HepG2 (cell line): ENCODE measurements around the gene IL17C. TPM values are rescaled to one million over a fixed set of nuclear protein-coding genes. Genes with fewer than 3 reads are reported as not detected.
A peak's percentile ranks its signal among the peaks of the same experiment; 100 is the strongest.

Source experiments
- ARID4A ChIP-seq: sonication (generic); formaldehyde crosslinking; IDR thresholded peaks from 2 replicates; pipeline ENCODE4 v1.5.0; 2020; ENCODE audit warnings: mild to moderate bottlenecking, missing genetic modification reagents, borderline replicate concordance
- CHD4 ChIP-seq: fragments of 200-600 bp; sonication (generic); IDR thresholded peaks from 2 replicates; pipeline ENCODE4 v1.7.0; 2017; ENCODE audit warnings: mild to moderate bottlenecking, low read length, borderline replicate concordance
- ETS1 ChIP-seq: sonication (generic); formaldehyde crosslinking; IDR thresholded peaks from 2 replicates; pipeline ENCODE4 v1.4.0; 2020; ENCODE audit warnings: missing genetic modification reagents
- KDM5A ChIP-seq: fragments of 200-600 bp; sonication (generic); IDR thresholded peaks from 2 replicates; pipeline ENCODE4 v1.7.0; 2018; ENCODE audit warnings: antibody characterized with exemption, mild to moderate bottlenecking, low read length, borderline replicate concordance
- MAFF ChIP-seq: IDR thresholded peaks from 2 replicates; pipeline ENCODE4 v1.6.1; 2011; ENCODE audit warnings: low read depth, low read length, improper control_type of control experiment
- MAFK ChIP-seq, 2 experiments: IDR thresholded peaks in 1 of 2; conservative IDR thresholded peaks in 1 of 2; 2 replicates each; pipeline ENCODE4 v1.6.1; 2011; ENCODE audit warnings: improper control_type of control experiment in 2 of 2, low read length in 2 of 2
- SPEN ChIP-seq: sonication (generic); formaldehyde crosslinking; IDR thresholded peaks from 2 replicates; pipeline ENCODE4 v1.5.1; 2020; ENCODE audit warnings: low read depth, mild to moderate bottlenecking, missing genetic modification reagents
- SRSF1 ChIP-seq: fragments of 200-400 bp; formaldehyde crosslinking; optimal IDR thresholded peaks from 2 replicates; pipeline ENCODE3; 2017; ENCODE audit warnings: mild to moderate bottlenecking, low read depth, low read length, moderate library complexity
- ZNF136 ChIP-seq: sonication (generic); formaldehyde crosslinking; IDR thresholded peaks from 2 replicates; pipeline ENCODE4 v1.8.1; 2022; ENCODE audit warnings: low read depth, mild to moderate bottlenecking, moderate library complexity, missing genetic modification reagents
- ZNF232 ChIP-seq: sonication (generic); formaldehyde crosslinking; IDR thresholded peaks from 2 replicates; pipeline ENCODE4 v1.4.0; 2020; ENCODE audit warnings: missing genetic modification reagents, borderline replicate concordance
- ZNF530 ChIP-seq: sonication (generic); formaldehyde crosslinking; IDR thresholded peaks from 2 replicates; pipeline ENCODE4 v1.5.0; 2020; ENCODE audit warnings: low read depth, mild to moderate bottlenecking, missing genetic modification reagents
- ZNF605 ChIP-seq: sonication (generic); formaldehyde crosslinking; IDR thresholded peaks from 2 replicates; pipeline ENCODE4 v1.8.0; 2022; ENCODE audit warnings: mild to moderate bottlenecking, missing genetic modification reagents
- polyA plus RNA-seq, 8 experiments: library from polyadenylated mRNA; depleted of rRNA in 3 of 8; stranded (reverse) in 7 of 8; unstranded in 1 of 8; fragments of >200 nt; fragmentation: Illumina TruSeq in 4 of 8; extraction: Trizol in 4 of 8; gene quantifications; 2 replicates each; pipeline versions ENCODE4 v1.2.1 to v1.2.3, GENCODE V29; 2011 to 2016; ENCODE audit warnings: low read depth in 4 of 8, missing spikeins in 1 of 8, mixed read lengths in 1 of 8; ENCODE audit not compliant: insufficient read depth in 1 of 8
- total RNA-seq, 5 experiments: library from RNA; depleted of rRNA; stranded (reverse); fragments of >200 nt; fragmentation: Illumina TruSeq; extraction: Trizol; gene quantifications; 2 replicates each; pipeline ENCODE4 v1.2.3, GENCODE V29; 2016; ENCODE audit warnings: low read depth in 1 of 5
- TF ChIP-seq, protein P1 (sequence below): sonication (generic); formaldehyde crosslinking; IDR thresholded peaks from 2 replicates; pipeline ENCODE4 v1.5.0; 2020; ENCODE audit warnings: mild to moderate bottlenecking, missing genetic modification reagents
- TF ChIP-seq, protein P2 (sequence below): sonication (generic); formaldehyde crosslinking; IDR thresholded peaks from 2 replicates; pipeline ENCODE4 v1.8.1; 2022; ENCODE audit warnings: low read depth, mild to moderate bottlenecking, missing genetic modification reagents
- TF ChIP-seq, protein P3 (sequence below): sonication (generic); formaldehyde crosslinking; IDR thresholded peaks from 2 replicates; pipeline ENCODE4 v1.4.0; 2020; ENCODE audit warnings: missing genetic modification reagents

Gene IL17C
- total and polyA plus RNA-seq, 2 of the 13 experiments (the other 11 are each of a cell fraction or from before 2014, with no cell fraction given): not detected

GRCh38 chr16:88662843-88663606 lies 24.7 kb downstream of the IL17C start, which contains the start of gene MVD (continued):
- TF ChIP-seq, protein P1, sequence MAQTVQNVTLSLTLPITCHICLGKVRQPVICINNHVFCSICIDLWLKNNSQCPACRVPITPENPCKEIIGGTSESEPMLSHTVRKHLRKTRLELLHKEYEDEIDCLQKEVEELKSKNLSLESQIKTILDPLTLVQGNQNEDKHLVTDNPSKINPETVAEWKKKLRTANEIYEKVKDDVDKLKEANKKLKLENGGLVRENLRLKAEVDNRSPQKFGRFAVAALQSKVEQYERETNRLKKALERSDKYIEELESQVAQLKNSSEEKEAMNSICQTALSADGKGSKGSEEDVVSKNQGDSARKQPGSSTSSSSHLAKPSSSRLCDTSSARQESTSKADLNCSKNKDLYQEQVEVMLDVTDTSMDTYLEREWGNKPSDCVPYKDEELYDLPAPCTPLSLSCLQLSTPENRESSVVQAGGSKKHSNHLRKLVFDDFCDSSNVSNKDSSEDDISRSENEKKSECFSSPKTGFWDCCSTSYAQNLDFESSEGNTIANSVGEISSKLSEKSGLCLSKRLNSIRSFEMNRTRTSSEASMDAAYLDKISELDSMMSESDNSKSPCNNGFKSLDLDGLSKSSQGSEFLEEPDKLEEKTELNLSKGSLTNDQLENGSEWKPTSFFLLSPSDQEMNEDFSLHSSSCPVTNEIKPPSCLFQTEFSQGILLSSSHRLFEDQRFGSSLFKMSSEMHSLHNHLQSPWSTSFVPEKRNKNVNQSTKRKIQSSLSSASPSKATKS: no peak; the same call in 1 of the 2 replicates
- TF ChIP-seq ZNF232 (CRISPR knock-in tag) (peak; percentile 67), SRSF1 (peak; percentile 25), ZNF136 (CRISPR knock-in tag) (peak; percentile 98), MAFF (no peak), ZNF605 (peak; percentile 98), MAFK (conservative IDR thresholded peaks at IDR 0.05 in 1 of 2, IDR thresholded peaks at IDR 0.05 in 1 of 2; ENCODE audit: low read length in 2 of 2) (no peak), SPEN (CRISPR knock-in tag) (peak; percentile 92), CHD4 (no peak), ZNF530 (CRISPR knock-in tag) (0 out of 2 replicates have a peak, but pooled peaks have one; percentile 9), ARID4A (CRISPR knock-in tag) (peak; percentile 99), KDM5A (peak; percentile 85), ETS1 (CRISPR knock-in tag) (0 out of 2 replicates have a peak, but pooled peaks have one; percentile 15)
- TF ChIP-seq, protein P2, sequence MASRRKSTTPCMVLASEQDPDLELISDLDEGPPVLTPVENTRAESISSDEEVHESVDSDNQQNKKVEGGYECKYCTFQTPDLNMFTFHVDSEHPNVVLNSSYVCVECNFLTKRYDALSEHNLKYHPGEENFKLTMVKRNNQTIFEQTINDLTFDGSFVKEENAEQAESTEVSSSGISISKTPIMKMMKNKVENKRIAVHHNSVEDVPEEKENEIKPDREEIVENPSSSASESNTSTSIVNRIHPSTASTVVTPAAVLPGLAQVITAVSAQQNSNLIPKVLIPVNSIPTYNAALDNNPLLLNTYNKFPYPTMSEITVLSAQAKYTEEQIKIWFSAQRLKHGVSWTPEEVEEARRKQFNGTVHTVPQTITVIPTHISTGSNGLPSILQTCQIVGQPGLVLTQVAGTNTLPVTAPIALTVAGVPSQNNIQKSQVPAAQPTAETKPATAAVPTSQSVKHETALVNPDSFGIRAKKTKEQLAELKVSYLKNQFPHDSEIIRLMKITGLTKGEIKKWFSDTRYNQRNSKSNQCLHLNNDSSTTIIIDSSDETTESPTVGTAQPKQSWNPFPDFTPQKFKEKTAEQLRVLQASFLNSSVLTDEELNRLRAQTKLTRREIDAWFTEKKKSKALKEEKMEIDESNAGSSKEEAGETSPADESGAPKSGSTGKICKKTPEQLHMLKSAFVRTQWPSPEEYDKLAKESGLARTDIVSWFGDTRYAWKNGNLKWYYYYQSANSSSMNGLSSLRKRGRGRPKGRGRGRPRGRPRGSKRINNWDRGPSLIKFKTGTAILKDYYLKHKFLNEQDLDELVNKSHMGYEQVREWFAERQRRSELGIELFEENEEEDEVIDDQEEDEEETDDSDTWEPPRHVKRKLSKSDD: peak; percentile 90
- TF ChIP-seq, protein P3, sequence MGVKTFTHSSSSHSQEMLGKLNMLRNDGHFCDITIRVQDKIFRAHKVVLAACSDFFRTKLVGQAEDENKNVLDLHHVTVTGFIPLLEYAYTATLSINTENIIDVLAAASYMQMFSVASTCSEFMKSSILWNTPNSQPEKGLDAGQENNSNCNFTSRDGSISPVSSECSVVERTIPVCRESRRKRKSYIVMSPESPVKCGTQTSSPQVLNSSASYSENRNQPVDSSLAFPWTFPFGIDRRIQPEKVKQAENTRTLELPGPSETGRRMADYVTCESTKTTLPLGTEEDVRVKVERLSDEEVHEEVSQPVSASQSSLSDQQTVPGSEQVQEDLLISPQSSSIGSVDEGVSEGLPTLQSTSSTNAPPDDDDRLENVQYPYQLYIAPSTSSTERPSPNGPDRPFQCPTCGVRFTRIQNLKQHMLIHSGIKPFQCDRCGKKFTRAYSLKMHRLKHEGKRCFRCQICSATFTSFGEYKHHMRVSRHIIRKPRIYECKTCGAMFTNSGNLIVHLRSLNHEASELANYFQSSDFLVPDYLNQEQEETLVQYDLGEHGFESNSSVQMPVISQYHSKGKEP (CRISPR knock-in tag): 0 out of 2 replicates have a peak, but pooled peaks have one; percentile 80
